H1 (cell line): ENCODE measurements around the gene RGS17. TPM values are rescaled to one million over a fixed set of nuclear protein-coding genes. Genes with fewer than 3 reads are reported as not detected.

ENCODE experiments used
- ASH2L ChIP-seq: fragments of 200-600, 300-600 bp; sonication (generic); IDR thresholded peaks from one replicate; pipeline ENCODE4 v1.7.1; 2017; ENCODE audit warnings: low read length
- BRCA1 ChIP-seq: IDR thresholded peaks from 2 replicates; pipeline ENCODE4 v1.6.1; 2012; ENCODE audit warnings: low read depth, low read length, improper control_type of control experiment
- FOSL1 ChIP-seq: IDR thresholded peaks from 2 replicates; pipeline ENCODE4 v1.6.1; 2011; ENCODE audit warnings: mild to moderate bottlenecking, low read depth, low read length, moderate library complexity; ENCODE audit not compliant: insufficient read depth
- KDM1A ChIP-seq: fragments of 200-600, 300-600 bp; sonication (generic); IDR thresholded peaks from 2 replicates; pipeline ENCODE4 v1.7.1; 2016; ENCODE audit warnings: mild to moderate bottlenecking, low read length, borderline replicate concordance
- PHF8 ChIP-seq: fragments of 200-600 bp; sonication (generic); conservative IDR thresholded peaks from 2 replicates; pipeline ENCODE4 v1.7.1; 2012; ENCODE audit warnings: low read depth, mild to moderate bottlenecking, inconsistent platforms, low read length, moderate library complexity
- POLR2AphosphoS5 ChIP-seq: IDR thresholded peaks from 2 replicates; pipeline ENCODE4 v1.6.1; 2011; ENCODE audit warnings: low read depth, low read length
- RBBP5 ChIP-seq: IDR thresholded peaks from 2 replicates; pipeline ENCODE4 v1.7.1; 2012; ENCODE audit warnings: low read depth, mild to moderate bottlenecking, inconsistent platforms, low read length, moderate library complexity, borderline replicate concordance
- polyA plus RNA-seq, 7 experiments: library from polyadenylated mRNA; depleted of rRNA in 3 of 7; stranded (reverse) in 5 of 7; unstranded in 2 of 7; fragments of >200 nt in 5 of 7; fragments of 200-250 nt in 2 of 7; gene quantifications; 1 replicate in 5 of 7; 2 replicates in 1 of 7; 4 replicates in 1 of 7; pipeline versions ENCODE4 v1.2.1 to v1.2.3, GENCODE V29; 2011 to 2013; ENCODE audit warnings: missing spikeins in 2 of 7, mixed read lengths in 2 of 7
- total RNA-seq: library from RNA; stranded (reverse); fragmentation: NEBNext Ultra II Directional; extraction: Animal tissue kit (Norgen Biotek cat#: 25700); gene quantifications from 2 replicates; pipeline ENCODE4 v1.2.1, GENCODE V29; 2021
- TF ChIP-seq, protein P1 (sequence below): IDR thresholded peaks from 2 replicates; pipeline ENCODE4 v1.6.1; 2012; ENCODE audit warnings: inconsistent platforms

The RGS17 gene
- total and polyA plus RNA-seq, 2 of the 8 experiments (the other 6 are each of a cell fraction or from before 2014, with no cell fraction given) = 2.0 to 12.2 TPM

DNA sequence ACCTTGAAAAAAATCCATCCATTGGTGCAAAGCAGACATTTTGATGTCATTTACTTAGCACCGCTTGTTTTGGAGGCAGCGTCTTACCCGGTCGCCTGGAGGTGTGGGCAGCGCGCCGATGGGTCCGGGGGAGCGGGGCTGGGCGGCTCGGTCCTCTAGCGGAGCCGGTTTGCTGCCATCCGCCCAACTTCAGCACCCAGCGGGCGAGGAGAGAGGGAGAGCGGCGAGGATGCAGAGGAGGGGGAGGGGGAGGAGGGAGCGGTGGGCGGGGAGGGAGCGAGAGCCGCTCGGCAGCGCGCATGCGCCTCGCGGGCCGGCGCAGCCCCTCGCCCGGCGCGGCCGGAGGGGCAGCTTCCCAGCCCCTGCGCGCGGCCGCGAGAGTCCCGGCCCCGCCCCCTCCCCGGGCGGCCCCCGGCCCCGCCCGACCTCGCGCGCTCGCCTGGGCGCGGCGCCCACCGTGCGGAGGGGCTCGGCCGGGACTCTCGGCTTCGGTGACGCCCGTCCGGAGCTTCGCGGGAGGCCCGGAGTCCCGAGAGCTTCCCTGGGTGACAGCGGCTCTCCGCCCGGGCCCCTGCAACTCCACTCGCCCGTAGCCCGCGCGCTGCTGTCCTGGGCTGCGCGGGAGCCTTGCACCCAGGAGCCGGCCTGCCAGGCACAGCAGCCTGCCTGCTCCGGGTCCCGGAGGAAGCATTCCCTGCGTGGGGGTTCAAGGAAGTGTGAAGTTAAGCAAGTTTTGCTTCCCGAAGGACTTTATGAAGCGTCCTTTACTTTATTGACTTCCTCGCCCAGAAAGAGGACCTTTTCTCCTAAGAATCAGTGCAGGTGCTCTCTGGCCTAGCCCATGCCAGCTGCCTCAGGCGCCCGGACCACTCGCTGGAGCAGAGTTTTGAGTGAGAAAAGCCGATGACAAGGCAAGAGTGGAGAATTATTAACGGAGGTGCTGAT lies at the start of gene RGS17 (continued):
- TF ChIP-seq FOSL1 = no peak
- TF ChIP-seq, protein P1, sequence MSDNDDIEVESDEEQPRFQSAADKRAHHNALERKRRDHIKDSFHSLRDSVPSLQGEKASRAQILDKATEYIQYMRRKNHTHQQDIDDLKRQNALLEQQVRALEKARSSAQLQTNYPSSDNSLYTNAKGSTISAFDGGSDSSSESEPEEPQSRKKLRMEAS = 0 out of 2 replicates have a peak, but pooled peaks have one; percentile 20
- TF ChIP-seq POLR2AphosphoS5 = no peak
- peak; percentile 6; the same call in 1 of the 2 replicates for TF ChIP-seq RBBP5
- TF ChIP-seq ASH2L = peak; percentile 80
- TF ChIP-seq PHF8 = peak; percentile 22
- TF ChIP-seq KDM1A = peak; percentile 34; the same call in 1 of the 2 replicates
- TF ChIP-seq BRCA1 = no peak
